ENCODE measurements around the gene TRAK1. TPM values are rescaled to one million over a fixed set of nuclear protein-coding genes. Genes with fewer than 3 reads are reported as not detected.

The TRAK1 gene
- total RNA-seq, 1 donor from 2014 or later, result 58.4 TPM

DNA sequence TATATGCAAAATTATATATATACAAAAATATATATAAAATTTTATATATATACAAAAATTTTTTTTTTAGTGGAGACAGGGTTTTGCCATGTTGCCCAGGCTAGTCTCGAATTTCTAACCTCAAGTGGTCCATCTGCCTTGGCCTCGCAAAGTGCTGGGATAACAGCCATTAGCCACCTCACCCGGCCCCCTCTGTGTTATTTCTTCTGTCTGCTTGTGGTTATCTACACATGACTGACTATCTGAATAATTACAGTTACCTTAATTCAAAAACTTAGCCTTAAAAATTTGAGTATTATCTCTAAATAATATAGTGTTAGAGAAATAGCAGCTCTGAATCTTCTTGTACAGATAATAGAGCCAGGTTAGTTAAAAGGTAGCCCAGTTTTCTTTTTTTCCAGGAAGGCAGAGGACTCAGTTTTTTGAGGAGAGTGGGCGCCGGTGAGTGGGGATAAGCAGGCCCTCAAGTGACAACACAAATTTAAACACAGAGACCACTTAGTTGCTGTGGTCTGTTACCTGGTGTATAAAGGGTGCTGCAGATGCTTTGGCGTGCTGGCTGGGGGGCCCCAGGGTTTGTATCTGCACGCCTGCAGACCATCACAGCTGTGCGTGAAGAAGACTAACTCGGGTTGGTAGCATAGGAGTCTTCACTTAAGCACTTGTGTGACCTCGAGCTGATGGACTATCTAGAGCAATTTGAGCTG lies 83.7 kb downstream of the TRAK1 start:
- CTCF ChIA-PET, result interaction anchor here (0.9 to 5.1 kb wide), 3 partner anchors 12 to 55 kb away, joined by 3 to 20 read pairs (median 4); no protein-coding TSS in a partner anchor
- Mint-ChIP-seq H3K4me3 (no peak overlapping the region), H3K36me3 (ENCODE audit: low read depth) (peaks cover 34% of the 10 kb centered on the region), H3K9me3 (no peaks in the 10 kb centered on the region), H3K27ac (peak overlapping the region; percentile 80), H3K27me3 (no peaks in the 10 kb centered on the region), H3K4me1 (peaks cover 71% of the 10 kb centered on the region)
- TF ChIP-seq, protein P1, sequence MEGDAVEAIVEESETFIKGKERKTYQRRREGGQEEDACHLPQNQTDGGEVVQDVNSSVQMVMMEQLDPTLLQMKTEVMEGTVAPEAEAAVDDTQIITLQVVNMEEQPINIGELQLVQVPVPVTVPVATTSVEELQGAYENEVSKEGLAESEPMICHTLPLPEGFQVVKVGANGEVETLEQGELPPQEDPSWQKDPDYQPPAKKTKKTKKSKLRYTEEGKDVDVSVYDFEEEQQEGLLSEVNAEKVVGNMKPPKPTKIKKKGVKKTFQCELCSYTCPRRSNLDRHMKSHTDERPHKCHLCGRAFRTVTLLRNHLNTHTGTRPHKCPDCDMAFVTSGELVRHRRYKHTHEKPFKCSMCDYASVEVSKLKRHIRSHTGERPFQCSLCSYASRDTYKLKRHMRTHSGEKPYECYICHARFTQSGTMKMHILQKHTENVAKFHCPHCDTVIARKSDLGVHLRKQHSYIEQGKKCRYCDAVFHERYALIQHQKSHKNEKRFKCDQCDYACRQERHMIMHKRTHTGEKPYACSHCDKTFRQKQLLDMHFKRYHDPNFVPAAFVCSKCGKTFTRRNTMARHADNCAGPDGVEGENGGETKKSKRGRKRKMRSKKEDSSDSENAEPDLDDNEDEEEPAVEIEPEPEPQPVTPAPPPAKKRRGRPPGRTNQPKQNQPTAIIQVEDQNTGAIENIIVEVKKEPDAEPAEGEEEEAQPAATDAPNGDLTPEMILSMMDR (IDR thresholded peaks at IDR 0.05), result no peak
- no peak for DNase-seq
- POLR2A ChIA-PET, result no interaction called here
- intact Hi-C loops (cut with micrococcal nuclease), result loop anchor here (5.0 kb wide), 1 partner anchor 283 kb away; no protein-coding TSS in a partner anchor
- ATAC-seq (ENCODE audit: low read depth), result no peak

- Mint-ChIP-seq H3K4me3 (peak overlapping the region; percentile 24), H3K27me3 (no peaks in the 10 kb centered on the region), H3K4me1 (peaks cover 63% of the 10 kb centered on the region), H3K9me3 (no peaks in the 10 kb centered on the region), H3K27ac (peak overlapping the region; percentile 80), H3K36me3 (ENCODE audit: low read depth) (peaks cover 34% of the 10 kb centered on the region)
- intact Hi-C loops (cut with micrococcal nuclease), result loop anchor here (5.0 kb wide), 1 partner anchor 283 kb away; no protein-coding TSS in a partner anchor
- ChIA-PET POLR2A (no interaction called here), CTCF (interaction anchor here (0.9 to 5.1 kb wide), 3 partner anchors 12 to 56 kb away, joined by 3 to 20 read pairs (median 4); no protein-coding TSS in a partner anchor)
- DNase-seq (no peak), ATAC-seq (ENCODE audit: low read depth) (no peak)
- TF ChIP-seq, protein P1 (IDR thresholded peaks at IDR 0.05), result no peak
Observed at GRCh38 chr3:42175386-42176240, 84.5 kb downstream of the TRAK1 start.

- H3K27ac Mint-ChIP-seq, result peak overlapping the region; percentile 80
- POLR2A ChIA-PET, result no interaction called here
- DNase-seq, result no peak
- CTCF ChIA-PET, result interaction anchor here (5.1 kb wide), 1 partner anchor 14 kb away, joined by 20 read pairs; no protein-coding TSS in a partner anchor
- no peak overlapping the region for H3K4me3 Mint-ChIP-seq
- TF ChIP-seq, protein P1 (IDR thresholded peaks at IDR 0.05), result no peak
- no peaks in the 10 kb centered on the region for H3K27me3 Mint-ChIP-seq
- intact Hi-C loops (cut with micrococcal nuclease), result loop anchor here (5.0 kb wide), 1 partner anchor 284 kb away; no protein-coding TSS in a partner anchor
- no peaks in the 10 kb centered on the region for H3K9me3 Mint-ChIP-seq
- peaks cover 36% of the 10 kb centered on the region for H3K36me3 Mint-ChIP-seq (ENCODE audit: low read depth)
- ATAC-seq (ENCODE audit: low read depth), result no peak
- H3K4me1 Mint-ChIP-seq, result peaks cover 55% of the 10 kb centered on the region
Observed at GRCh38 chr3:42176242-42177034, 85.3 kb downstream of the TRAK1 start.

DNA sequence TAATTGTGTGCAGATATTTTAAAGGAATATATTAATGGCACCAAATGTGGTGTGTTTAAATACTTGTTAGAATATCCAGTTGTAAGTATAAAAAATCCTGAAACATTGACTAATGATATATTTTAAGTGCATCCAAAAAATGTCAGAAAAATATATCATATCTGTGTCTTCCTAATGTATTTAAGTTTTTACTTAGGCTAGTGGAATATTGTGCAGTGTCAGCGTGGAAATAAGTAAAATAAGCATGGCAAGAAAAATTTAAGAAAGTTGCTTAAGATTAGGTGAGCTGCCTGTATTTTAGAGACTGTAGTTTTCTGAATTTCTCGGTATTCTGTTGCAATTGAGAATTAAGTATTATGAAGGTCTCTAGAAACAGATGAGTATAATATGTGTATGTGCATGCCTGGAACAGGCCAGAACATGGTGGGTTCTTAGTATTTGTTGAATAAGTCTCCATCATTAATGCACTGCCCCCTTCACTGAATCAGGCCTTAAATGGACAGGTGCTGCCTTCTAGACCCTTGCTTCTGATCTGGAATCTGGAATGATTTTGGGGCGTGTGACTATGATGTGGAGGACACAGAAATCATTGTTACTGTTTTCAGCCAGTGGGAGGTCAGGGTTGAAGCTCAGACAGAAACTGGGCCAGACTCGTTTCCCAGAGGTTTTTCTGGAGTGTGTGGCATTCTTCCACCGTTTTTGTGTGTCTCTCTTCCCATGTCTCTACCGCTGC lies 86.1 kb downstream of the TRAK1 start:
- DNase-seq, result no peak
- Mint-ChIP-seq H3K4me3 (no peak overlapping the region), H3K27me3 (no peaks in the 10 kb centered on the region), H3K4me1 (peaks cover 47% of the 10 kb centered on the region), H3K27ac (no peak overlapping the region), H3K36me3 (ENCODE audit: low read depth) (peaks cover 37% of the 10 kb centered on the region), H3K9me3 (no peaks in the 10 kb centered on the region)
- TF ChIP-seq, protein P1 (IDR thresholded peaks at IDR 0.05), result no peak
- intact Hi-C loops (cut with micrococcal nuclease), result loop anchor here (5.0 kb wide), 1 partner anchor 285 kb away; no protein-coding TSS in a partner anchor
- ATAC-seq (ENCODE audit: low read depth), result no peak
- ChIA-PET CTCF (interaction anchor here (5.1 kb wide), 1 partner anchor 13 kb away, joined by 20 read pairs; no protein-coding TSS in a partner anchor), POLR2A (no interaction called here)
